Thoracic aorta (tissue), 2 donors: ENCODE measurements around the gene CDC14B. TPM values are rescaled to one million over a fixed set of nuclear protein-coding genes. Genes with fewer than 3 reads are reported as not detected.

ENCODE experiments used
- ATAC-seq: fragments of 150-250 bp; one replicate; pipeline ENCODE4 v1.8.0; 2017; ENCODE audit warnings: low read depth; ENCODE audit not compliant: insufficient number of reproducible peaks, low FRiP score
- DNase-seq: peaks from one replicate; pipeline ENCODE4 v3.0.0-alpha.2; 2020; ENCODE audit warnings: low spot score
- H3K27ac ChIP-seq, 2 donors: fragments of 200-600 bp; sonication (generic); 1 replicate in 1 of 2; 2 replicates in 1 of 2; pipeline ENCODE4 v1.5.1; 2016; ENCODE audit warnings: mild to moderate bottlenecking in 2 of 2, moderate library complexity in 2 of 2
- H3K27me3 ChIP-seq: fragments of 200-600 bp; sonication (generic); replicated peaks from 2 replicates; pipeline ENCODE4 v1.6.0; 2016; ENCODE audit warnings: mild to moderate bottlenecking; ENCODE audit not compliant: insufficient read depth
- H3K36me3 ChIP-seq: fragments of 200-600 bp; sonication (generic); one replicate; pipeline ENCODE4 v1.5.1; 2016
- H3K4me1 ChIP-seq, 2 donors: fragments of 200-600 bp; sonication (generic); 1 replicate in 1 of 2; 2 replicates in 1 of 2; pipeline versions ENCODE4 v1.5.1 to v1.6.0; 2016; ENCODE audit warnings: low read depth in 2 of 2, mild to moderate bottlenecking in 1 of 2; ENCODE audit not compliant: control insufficient read depth in 1 of 2
- H3K4me3 ChIP-seq: fragments of 200-600 bp; sonication (generic); 2 replicates; pipeline ENCODE4 v1.5.1; 2016; ENCODE audit warnings: mild to moderate bottlenecking
- H3K9me3 ChIP-seq: fragments of 200-600 bp; sonication (generic); 2 replicates; pipeline ENCODE4 v1.5.1; 2016
- total RNA-seq, 2 donors: library from RNA; depleted of rRNA; stranded (reverse); fragments of >200 nt; gene quantifications; one replicate each; pipeline versions ENCODE4 v1.1.0 to v1.2.3, GENCODE V29; 2016
- TF ChIP-seq, protein P1 (sequence below): fragments of 200-600 bp; sonication (generic); IDR thresholded peaks from one replicate; pipeline ENCODE4 v1.5.1; 2019; ENCODE audit warnings: antibody characterized with exemption

Gene CDC14B
- total RNA-seq, 2 donors from 2014 or later = 25.7 to 39.5 TPM

- H3K4me3 ChIP-seq = no peak overlapping the region
- H3K36me3 ChIP-seq = no peaks in the 10 kb centered on the region
- DNase-seq = no peak
- peak overlapping the region in 1 of 2 donors; percentile 28 for H3K27ac ChIP-seq
- ATAC-seq = no peak
- H3K27me3 ChIP-seq = no peaks in the 10 kb centered on the region
- peaks cover 36 to 64% of the 10 kb centered on the region in 2 donors for H3K4me1 ChIP-seq
- TF ChIP-seq, protein P1, sequence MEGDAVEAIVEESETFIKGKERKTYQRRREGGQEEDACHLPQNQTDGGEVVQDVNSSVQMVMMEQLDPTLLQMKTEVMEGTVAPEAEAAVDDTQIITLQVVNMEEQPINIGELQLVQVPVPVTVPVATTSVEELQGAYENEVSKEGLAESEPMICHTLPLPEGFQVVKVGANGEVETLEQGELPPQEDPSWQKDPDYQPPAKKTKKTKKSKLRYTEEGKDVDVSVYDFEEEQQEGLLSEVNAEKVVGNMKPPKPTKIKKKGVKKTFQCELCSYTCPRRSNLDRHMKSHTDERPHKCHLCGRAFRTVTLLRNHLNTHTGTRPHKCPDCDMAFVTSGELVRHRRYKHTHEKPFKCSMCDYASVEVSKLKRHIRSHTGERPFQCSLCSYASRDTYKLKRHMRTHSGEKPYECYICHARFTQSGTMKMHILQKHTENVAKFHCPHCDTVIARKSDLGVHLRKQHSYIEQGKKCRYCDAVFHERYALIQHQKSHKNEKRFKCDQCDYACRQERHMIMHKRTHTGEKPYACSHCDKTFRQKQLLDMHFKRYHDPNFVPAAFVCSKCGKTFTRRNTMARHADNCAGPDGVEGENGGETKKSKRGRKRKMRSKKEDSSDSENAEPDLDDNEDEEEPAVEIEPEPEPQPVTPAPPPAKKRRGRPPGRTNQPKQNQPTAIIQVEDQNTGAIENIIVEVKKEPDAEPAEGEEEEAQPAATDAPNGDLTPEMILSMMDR = no peak
- H3K9me3 ChIP-seq = no peaks in the 10 kb centered on the region
These were observed 107.4 kb downstream of the CDC14B start for GRCh38 chr9:96512240-96512639.

DNA sequence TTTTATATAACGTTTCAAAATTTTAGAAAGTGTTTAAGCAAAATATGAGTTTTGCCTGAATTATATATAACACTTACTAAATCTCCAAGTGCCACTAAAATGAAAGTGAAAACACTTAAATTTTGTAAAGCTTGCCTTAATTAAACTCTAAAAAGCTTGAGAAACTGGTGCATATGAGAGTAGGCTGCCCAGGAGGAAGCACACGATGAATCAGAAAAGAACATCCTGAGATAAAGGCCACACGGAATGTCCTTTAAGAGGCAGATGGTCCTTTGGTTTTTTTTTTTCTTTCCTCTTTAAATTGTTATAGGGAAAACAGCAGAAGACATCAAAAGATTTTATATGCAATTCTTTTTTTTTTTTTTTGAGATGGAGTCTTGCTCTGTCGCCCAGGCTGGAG lies 109.4 kb downstream of the CDC14B start:
- Histone ChIP-seq H3K27me3 (no peaks in the 10 kb centered on the region), H3K27ac (peak overlapping the region; percentile 28 to 77), H3K4me3 (no peak overlapping the region), H3K36me3 (no peaks in the 10 kb centered on the region), H3K4me1 (peaks cover 32 to 66% of the 10 kb centered on the region in 2 donors), H3K9me3 (no peaks in the 10 kb centered on the region)
- ATAC-seq = no peak
- DNase-seq = no peak
- TF ChIP-seq, protein P1 = no peak

DNA sequence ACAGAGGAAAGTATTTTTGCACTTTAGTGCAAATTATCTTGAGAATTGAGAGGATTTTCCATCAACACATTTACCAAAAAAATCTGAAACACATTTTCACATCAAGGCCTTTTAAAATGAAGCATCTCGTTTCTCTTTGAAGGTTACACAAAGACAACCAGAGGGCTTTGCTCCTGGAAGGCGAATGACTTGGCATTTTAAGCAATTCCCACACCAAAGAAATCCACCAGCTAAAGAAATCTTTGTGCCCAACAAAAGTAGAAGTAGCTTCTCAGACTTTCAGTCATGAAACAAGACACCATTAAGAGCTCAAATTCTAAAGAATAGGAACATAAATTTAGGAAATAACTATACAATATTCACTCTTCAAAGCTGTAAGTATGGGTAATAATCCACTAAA lies 109.8 kb downstream of the CDC14B start:
- no peak for ATAC-seq
- Histone ChIP-seq H3K36me3 (no peaks in the 10 kb centered on the region), H3K9me3 (no peaks in the 10 kb centered on the region), H3K4me1 (peaks cover 35 to 66% of the 10 kb centered on the region in 2 donors), H3K27ac (peak overlapping the region; percentile 28 to 77), H3K4me3 (no peak overlapping the region), H3K27me3 (no peaks in the 10 kb centered on the region)
- no peak for DNase-seq
- TF ChIP-seq, protein P1 = no peak

GRCh38 chr9:96509026-96509425 lies 110.6 kb downstream of the CDC14B start:
- ATAC-seq (no peak), DNase-seq (no peak)
- H3K27ac ChIP-seq = peak overlapping the region; percentile 67 to 77

GRCh38 chr9:96508227-96508940 lies 111.3 kb downstream of the CDC14B start:
- H3K9me3 ChIP-seq = no peaks in the 10 kb centered on the region
- peaks cover 29 to 55% of the 10 kb centered on the region in 2 donors for H3K4me1 ChIP-seq
- peaks cover 4% of the 10 kb centered on the region for H3K36me3 ChIP-seq
- no peaks in the 10 kb centered on the region for H3K27me3 ChIP-seq
- ATAC-seq (no peak), DNase-seq (no peak)
- TF ChIP-seq, protein P1 = no peak
- H3K27ac ChIP-seq = peak overlapping the region; percentile 67 to 77
- H3K4me3 ChIP-seq = no peak overlapping the region

More at GRCh38 chr9:96509026-96509425, 110.6 kb downstream of the CDC14B start:
- Histone ChIP-seq H3K27me3 (no peaks in the 10 kb centered on the region), H3K9me3 (no peaks in the 10 kb centered on the region), H3K36me3 (peaks cover 2% of the 10 kb centered on the region), H3K4me1 (peaks cover 33 to 62% of the 10 kb centered on the region in 2 donors), H3K4me3 (no peak overlapping the region)
- TF ChIP-seq, protein P1 = no peak
